ENCODE data around the gene SH3TC1. TPM values are rescaled to one million over a fixed set of nuclear protein-coding genes. Genes with fewer than 3 reads are reported as not detected.

SH3TC1 gene
- polyA plus RNA-seq, 1 donor (not counting 4 experiments of a cell fraction or from before 2014, with no cell fraction given), result 12.3 TPM

DNA sequence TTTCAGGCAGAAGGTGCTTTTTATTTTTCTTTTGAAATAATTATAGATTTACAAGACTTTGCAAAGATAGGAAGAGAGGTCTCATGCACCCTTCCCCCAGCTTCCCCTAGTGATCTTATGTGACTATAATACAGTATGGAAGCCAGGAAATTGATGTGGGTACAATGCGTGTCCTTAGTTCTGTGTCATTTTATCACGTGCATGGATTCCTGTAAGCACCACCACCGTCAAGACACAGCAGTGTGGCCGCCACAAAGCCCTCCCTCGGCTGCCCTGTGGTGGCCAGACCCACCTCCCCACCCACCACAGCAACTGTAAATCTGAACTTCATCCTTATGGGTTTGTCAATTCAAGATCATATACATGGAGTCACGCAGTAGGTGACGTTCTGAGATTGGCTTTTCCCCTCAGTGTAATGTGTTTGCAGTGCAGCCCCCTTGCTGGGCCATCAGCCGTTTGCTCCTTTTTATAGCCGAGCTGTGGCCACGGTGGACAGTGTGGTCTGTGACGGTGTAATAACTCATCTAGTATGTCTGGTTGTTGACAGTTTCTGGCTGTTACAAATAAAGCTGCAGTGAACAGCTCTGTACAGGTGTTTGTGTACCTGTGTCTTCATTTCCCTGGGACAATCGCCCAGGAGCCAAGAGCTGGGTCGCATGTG, 59.6 kb downstream of the SH3TC1 start:
- no peak overlapping the region for H3K27ac ChIP-seq (ENCODE audit: control insufficient read depth, insufficient read depth, low read length)
- no peaks in the 10 kb centered on the region for H3K36me3 ChIP-seq (ENCODE audit: control insufficient read depth in 2 of 2, extremely low read depth in 1 of 2, insufficient read depth in 2 of 2, low read length in 2 of 2)
- FAIRE-seq, result no peak
- H3K9me1 ChIP-seq (ENCODE audit: control insufficient read depth, extremely low read depth, insufficient read depth, low read length), result no peaks in the 10 kb centered on the region
- TF ChIP-seq, protein P1, sequence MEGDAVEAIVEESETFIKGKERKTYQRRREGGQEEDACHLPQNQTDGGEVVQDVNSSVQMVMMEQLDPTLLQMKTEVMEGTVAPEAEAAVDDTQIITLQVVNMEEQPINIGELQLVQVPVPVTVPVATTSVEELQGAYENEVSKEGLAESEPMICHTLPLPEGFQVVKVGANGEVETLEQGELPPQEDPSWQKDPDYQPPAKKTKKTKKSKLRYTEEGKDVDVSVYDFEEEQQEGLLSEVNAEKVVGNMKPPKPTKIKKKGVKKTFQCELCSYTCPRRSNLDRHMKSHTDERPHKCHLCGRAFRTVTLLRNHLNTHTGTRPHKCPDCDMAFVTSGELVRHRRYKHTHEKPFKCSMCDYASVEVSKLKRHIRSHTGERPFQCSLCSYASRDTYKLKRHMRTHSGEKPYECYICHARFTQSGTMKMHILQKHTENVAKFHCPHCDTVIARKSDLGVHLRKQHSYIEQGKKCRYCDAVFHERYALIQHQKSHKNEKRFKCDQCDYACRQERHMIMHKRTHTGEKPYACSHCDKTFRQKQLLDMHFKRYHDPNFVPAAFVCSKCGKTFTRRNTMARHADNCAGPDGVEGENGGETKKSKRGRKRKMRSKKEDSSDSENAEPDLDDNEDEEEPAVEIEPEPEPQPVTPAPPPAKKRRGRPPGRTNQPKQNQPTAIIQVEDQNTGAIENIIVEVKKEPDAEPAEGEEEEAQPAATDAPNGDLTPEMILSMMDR (optimal IDR thresholded peaks at IDR 0.05 in 1 of 3, IDR thresholded peaks at IDR 0.05 in 1 of 3, conservative IDR thresholded peaks at IDR 0.05 in 1 of 3; ENCODE audit: extremely low read depth in 1 of 3, insufficient read depth in 2 of 3, low read length in 3 of 3), result no peak
- no peak for TF ChIP-seq EZH2 (IDR thresholded peaks at IDR 0.05; ENCODE audit: low read length)
- no peak overlapping the region for H3K4me2 ChIP-seq (ENCODE audit: control insufficient read depth, extremely low read depth, insufficient read depth, low read depth, low read length)
- H3K79me2 ChIP-seq (ENCODE audit: control insufficient read depth, insufficient read depth, low read length), result no peaks in the 10 kb centered on the region
- dilution Hi-C loops (cut with MboI; ENCODE audit: extremely low pct_ligation_motif_present, low sequenced_read_pairs), result loop anchor here (25.0 kb wide), 1 partner anchor 154 kb away; no protein-coding TSS in a partner anchor
- H3K9ac ChIP-seq (ENCODE audit: control insufficient read depth, extremely low read depth, insufficient read depth, low read length), result no peak overlapping the region
- H3K4me3 ChIP-seq (ENCODE audit: control insufficient read depth in 2 of 3, extremely low read depth in 1 of 3, insufficient read depth in 2 of 3, low read depth in 1 of 3, low read length in 3 of 3), result no peak overlapping the region
- no peaks in the 10 kb centered on the region for H4K20me1 ChIP-seq (ENCODE audit: control insufficient read depth, extremely low read depth, insufficient read depth, low read length)
- DNase-seq (ENCODE audit: low read depth, low spot score), result no peak
- peaks cover 6% of the 10 kb centered on the region for H3K4me1 ChIP-seq (ENCODE audit: control insufficient read depth, extremely low read depth, insufficient read depth, low read length)
- H3K27me3 ChIP-seq (ENCODE audit: control insufficient read depth, extremely low read depth, insufficient read depth, low read length), result peaks cover 7% of the 10 kb centered on the region
- no peaks in the 10 kb centered on the region for H3K9me3 ChIP-seq (ENCODE audit: control insufficient read depth, low read depth, low read length)
- H2AFZ ChIP-seq (ENCODE audit: control insufficient read depth, low read length), result no peak overlapping the region

DNA sequence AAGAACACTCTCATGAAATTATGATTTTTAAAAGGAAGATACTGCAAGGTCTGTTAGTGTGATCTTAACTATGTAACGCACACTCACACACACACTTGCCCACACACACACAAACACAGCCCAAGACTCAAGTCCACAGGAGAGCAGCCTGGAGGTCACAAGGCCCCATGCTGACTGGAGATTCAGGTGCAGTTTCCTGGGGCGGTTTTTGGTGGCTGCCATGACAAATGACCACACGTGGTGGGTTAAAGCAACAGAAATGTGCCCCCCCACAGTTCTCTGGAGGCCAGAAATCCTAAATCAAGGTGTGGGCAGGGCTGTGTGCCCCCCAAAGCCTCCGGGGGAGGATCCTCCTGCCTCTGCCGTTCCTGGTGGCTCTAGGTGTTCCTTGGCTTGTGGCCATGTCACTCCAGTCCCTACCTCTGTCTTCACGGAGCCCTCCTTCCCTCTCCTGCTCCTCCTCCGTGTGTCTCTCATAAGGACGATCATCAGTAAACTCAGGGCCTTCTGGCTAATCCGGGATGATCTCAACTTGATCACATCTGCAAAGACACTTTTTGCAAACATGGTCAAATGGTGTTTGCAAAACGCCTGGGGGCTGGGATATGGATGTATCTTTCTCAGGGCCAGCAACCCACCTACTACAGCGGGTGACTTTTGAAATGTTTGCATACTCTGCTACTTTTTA, 60.8 kb downstream of the SH3TC1 start:
- H3K27ac ChIP-seq (ENCODE audit: control insufficient read depth, insufficient read depth, low read length), result no peak overlapping the region
- no peak for DNase-seq (ENCODE audit: low read depth, low spot score)
- no peak for FAIRE-seq
- H4K20me1 ChIP-seq (ENCODE audit: control insufficient read depth, extremely low read depth, insufficient read depth, low read length), result no peaks in the 10 kb centered on the region
- TF ChIP-seq, protein P1 (optimal IDR thresholded peaks at IDR 0.05 in 1 of 3, IDR thresholded peaks at IDR 0.05 in 1 of 3, conservative IDR thresholded peaks at IDR 0.05 in 1 of 3; ENCODE audit: extremely low read depth in 1 of 3, insufficient read depth in 2 of 3, low read length in 3 of 3), result no peak
- TF ChIP-seq EZH2 (IDR thresholded peaks at IDR 0.05; ENCODE audit: low read length), result no peak
- no peaks in the 10 kb centered on the region for H3K4me1 ChIP-seq (ENCODE audit: control insufficient read depth, extremely low read depth, insufficient read depth, low read length)
- H3K36me3 ChIP-seq (ENCODE audit: control insufficient read depth in 2 of 2, extremely low read depth in 1 of 2, insufficient read depth in 2 of 2, low read length in 2 of 2), result no peaks in the 10 kb centered on the region
- no peak overlapping the region for H3K4me2 ChIP-seq (ENCODE audit: control insufficient read depth, extremely low read depth, insufficient read depth, low read depth, low read length)
- no peaks in the 10 kb centered on the region for H3K9me1 ChIP-seq (ENCODE audit: control insufficient read depth, extremely low read depth, insufficient read depth, low read length)
- dilution Hi-C loops (cut with MboI; ENCODE audit: extremely low pct_ligation_motif_present, low sequenced_read_pairs), result loop anchor here (25.0 kb wide), 1 partner anchor 152 kb away; no protein-coding TSS in a partner anchor
- no peak overlapping the region for H3K9ac ChIP-seq (ENCODE audit: control insufficient read depth, extremely low read depth, insufficient read depth, low read length)
- H3K27me3 ChIP-seq (ENCODE audit: control insufficient read depth, extremely low read depth, insufficient read depth, low read length), result peaks cover 7% of the 10 kb centered on the region
- no peaks in the 10 kb centered on the region for H3K9me3 ChIP-seq (ENCODE audit: control insufficient read depth, low read depth, low read length)
- H2AFZ ChIP-seq (ENCODE audit: control insufficient read depth, low read length), result no peak overlapping the region
- no peak overlapping the region for H3K4me3 ChIP-seq (ENCODE audit: control insufficient read depth in 2 of 3, extremely low read depth in 1 of 3, insufficient read depth in 2 of 3, low read depth in 1 of 3, low read length in 3 of 3)
- no peaks in the 10 kb centered on the region for H3K79me2 ChIP-seq (ENCODE audit: control insufficient read depth, insufficient read depth, low read length)

All from keratinocyte (primary cell).